Endodermal cell (in vitro differentiated cells): Measurements from ENCODE around the gene GYPC. TPM values are rescaled to one million over a fixed set of nuclear protein-coding genes. Genes with fewer than 3 reads are reported as not detected.

Source experiments
- DNase-seq: peaks from one replicate; pipeline ENCODE4 v3.0.0-alpha.2; 2017
- H3K27ac ChIP-seq: 2 replicates; pipeline ENCODE4 v1.5.1; 2013; ENCODE audit warnings: mild to moderate bottlenecking, low read depth, low read length, moderate library complexity
- H3K27me3 ChIP-seq: 2 replicates; pipeline ENCODE4 v1.6.1; 2013; ENCODE audit warnings: mild to moderate bottlenecking, low read length, moderate library complexity; ENCODE audit not compliant: insufficient read depth, control insufficient read depth, poor library complexity, severe bottlenecking
- H3K36me3 ChIP-seq: 2 replicates; pipeline ENCODE4 v1.7.0; 2013; ENCODE audit warnings: mild to moderate bottlenecking, low read length, moderate library complexity; ENCODE audit not compliant: control insufficient read depth, insufficient read depth
- H3K4me1 ChIP-seq: one replicate; pipeline ENCODE4 v1.7.0; 2013; ENCODE audit warnings: low read length; ENCODE audit not compliant: control insufficient read depth, insufficient read depth
- H3K4me3 ChIP-seq: 2 replicates; pipeline ENCODE4 v1.5.1; 2013; ENCODE audit warnings: mild to moderate bottlenecking, low read length, moderate library complexity
- H3K9ac ChIP-seq: 2 replicates; pipeline ENCODE4 v1.6.1; 2013; ENCODE audit warnings: mild to moderate bottlenecking, low read length, moderate library complexity; ENCODE audit not compliant: poor library complexity, severe bottlenecking; ENCODE audit errors: extremely low read depth
- H3K9me3 ChIP-seq: 2 replicates; pipeline ENCODE4 v1.6.1; 2013; ENCODE audit warnings: mild to moderate bottlenecking, low read length, moderate library complexity; ENCODE audit not compliant: control insufficient read depth
- H3K27ac Mint-ChIP-seq: 2 replicates; pipeline ENCODE4 v1.8.0; 2020; ENCODE audit warnings: mixed read lengths
- H3K27me3 Mint-ChIP-seq: 2 replicates; pipeline ENCODE4 v1.8.0; 2021; ENCODE audit warnings: mild to moderate bottlenecking, mixed read lengths; ENCODE audit not compliant: insufficient read depth
- H3K36me3 Mint-ChIP-seq: 2 replicates; pipeline ENCODE4 v1.8.0; 2020; ENCODE audit warnings: low read depth, mixed read lengths
- H3K4me1 Mint-ChIP-seq: 2 replicates; pipeline ENCODE4 v1.8.0; 2020; ENCODE audit warnings: mixed read lengths
- H3K4me3 Mint-ChIP-seq: 2 replicates; pipeline ENCODE4 v1.8.0; 2020; ENCODE audit warnings: mild to moderate bottlenecking, moderate library complexity, mixed read lengths
- H3K9me3 Mint-ChIP-seq: 2 replicates; pipeline ENCODE4 v1.8.0; 2020; ENCODE audit warnings: mild to moderate bottlenecking, mixed read lengths
- CTCF ChIP-seq: fragments of 200-600 bp; sonication (generic); conservative IDR thresholded peaks from 2 replicates; pipeline ENCODE4 v1.5.0; 2021; ENCODE audit warnings: antibody characterized with exemption, mild to moderate bottlenecking
- WGBS, 2 experiments: methylation state at CpG; one replicate each; pipeline versions ENCODE4 v1.1.5 to v1.1.7; 2013; ENCODE audit warnings: missing lambda C conversion rate in 2 of 2, mixed read lengths in 1 of 2; ENCODE audit not compliant: insufficient coverage in 1 of 2, insufficient read length in 1 of 2; 5-methylcytosine and 5-hydroxymethylcytosine counted together
- total RNA-seq, 2 donors: library from RNA; stranded (reverse); fragmentation: NEBNext Ultra II Directional in 1 of 2; extraction: Animal tissue kit (Norgen Biotek cat#: 25700) in 1 of 2; gene quantifications; 2 replicates in 1 of 2; 3 replicates in 1 of 2; pipeline ENCODE4 v1.2.1, GENCODE V29; 2021

Gene GYPC
- total RNA-seq, 2 donors from 2014 or later: 15.3 to 23.2 TPM

- H3K9ac ChIP-seq: no peak overlapping the region
- Mint-ChIP-seq H3K4me1 (peaks cover 5% of the 10 kb centered on the region), H3K27me3 (no peaks in the 10 kb centered on the region), H3K9me3 (peaks cover 24% of the 10 kb centered on the region), H3K4me3 (no peak overlapping the region), H3K27ac (no peak overlapping the region), H3K36me3 (peaks cover 12% of the 10 kb centered on the region)
- H3K36me3 ChIP-seq: no peaks in the 10 kb centered on the region
- no peaks in the 10 kb centered on the region for H3K4me1 ChIP-seq
- no peaks in the 10 kb centered on the region for H3K27me3 ChIP-seq
- peaks cover 21% of the 10 kb centered on the region for H3K9me3 ChIP-seq
- no peak for TF ChIP-seq CTCF
- H3K27ac ChIP-seq: no peak overlapping the region
- WGBS, 2 experiments: 91 to 94% methylated on average over 9 to 12 of the region's 12 CpGs
- no peak overlapping the region for H3K4me3 ChIP-seq
- DNase-seq: no peak
Observed at GRCh38 chr2:126672980-126673605, 17.1 kb downstream of the GYPC start.

GRCh38 chr2:126674075-126674744 lies 18.3 kb downstream of the GYPC start:
- H3K27me3 ChIP-seq: no peaks in the 10 kb centered on the region
- no peak overlapping the region for H3K4me3 Mint-ChIP-seq
- H3K4me1 ChIP-seq: no peaks in the 10 kb centered on the region
- peaks cover 24% of the 10 kb centered on the region for H3K9me3 Mint-ChIP-seq
- H3K36me3 Mint-ChIP-seq: peaks cover 12% of the 10 kb centered on the region
- H3K36me3 ChIP-seq: no peaks in the 10 kb centered on the region
- H3K27me3 Mint-ChIP-seq: no peaks in the 10 kb centered on the region
- peaks cover 21% of the 10 kb centered on the region for H3K9me3 ChIP-seq
- H3K4me1 Mint-ChIP-seq: no peaks in the 10 kb centered on the region
- no peak overlapping the region for H3K27ac ChIP-seq
- TF ChIP-seq CTCF: no peak
- 89 to 100% methylated on average over 5 to 11 of the region's 11 CpGs for WGBS, 2 experiments
- no peak overlapping the region for H3K4me3 ChIP-seq
- DNase-seq: no peak
- no peak overlapping the region for H3K9ac ChIP-seq
- H3K27ac Mint-ChIP-seq: no peak overlapping the region

GRCh38 chr2:126675637-126676036 lies 19.7 kb downstream of the GYPC start:
- Mint-ChIP-seq H3K36me3 (peaks cover 12% of the 10 kb centered on the region), H3K27ac (no peak overlapping the region), H3K9me3 (peaks cover 24% of the 10 kb centered on the region), H3K4me3 (no peak overlapping the region), H3K4me1 (no peaks in the 10 kb centered on the region), H3K27me3 (no peaks in the 10 kb centered on the region)
- Histone ChIP-seq H3K9me3 (peaks cover 21% of the 10 kb centered on the region), H3K36me3 (no peaks in the 10 kb centered on the region), H3K4me3 (no peak overlapping the region), H3K9ac (no peak overlapping the region), H3K27ac (no peak overlapping the region), H3K27me3 (no peaks in the 10 kb centered on the region), H3K4me1 (no peaks in the 10 kb centered on the region)
- DNase-seq: no peak
- TF ChIP-seq CTCF: no peak
- WGBS, 2 experiments: 93% methylated on average over 5 of the region's 5 CpGs; no CpG with 5 or more reads in 1 of the 2 experiments
